Aorta (tissue), 5 donors: Measurements from ENCODE around the gene OSBPL3. TPM values are rescaled to one million over a fixed set of nuclear protein-coding genes. Genes with fewer than 3 reads are reported as not detected.

ENCODE experiments used
- ATAC-seq: fragments of 200-7000 bp; cut with Tn5 transposase; one replicate; pipeline ENCODE4 v1.9.1; 2022; ENCODE audit warnings: moderate library complexity; ENCODE audit not compliant: low FRiP score
- DNase-seq, 2 donors: peaks; one replicate each; pipeline ENCODE4 v3.0.0-alpha.2; 2020
- H3K27ac ChIP-seq, 2 donors: one replicate each; pipeline ENCODE4 v1.5.1; 2013; ENCODE audit warnings: low read length in 2 of 2, mild to moderate bottlenecking in 2 of 2, moderate library complexity in 2 of 2, control low read depth in 1 of 2, inconsistent platforms in 1 of 2, low read depth in 1 of 2
- H3K27me3 ChIP-seq, 2 donors: one replicate each; pipeline ENCODE4 v1.6.1; 2013; ENCODE audit warnings: control low read depth in 1 of 2, low read length in 1 of 2, mild to moderate bottlenecking in 1 of 2, moderate library complexity in 1 of 2; ENCODE audit not compliant: insufficient read depth in 2 of 2, control insufficient read depth in 1 of 2
- H3K36me3 ChIP-seq, 2 donors: one replicate each; pipeline ENCODE4 v1.6.1; 2013; ENCODE audit warnings: control low read depth in 1 of 2, low read length in 1 of 2, mild to moderate bottlenecking in 1 of 2; ENCODE audit not compliant: insufficient read depth in 2 of 2, control insufficient read depth in 1 of 2
- H3K4me1 ChIP-seq, 2 donors: one replicate each; pipeline ENCODE4 v1.6.1; 2013; ENCODE audit warnings: low read length in 2 of 2, control low read depth in 1 of 2, mild to moderate bottlenecking in 1 of 2, moderate library complexity in 1 of 2; ENCODE audit not compliant: insufficient read depth in 2 of 2, control insufficient read depth in 1 of 2
- H3K4me3 ChIP-seq, 2 donors: one replicate each; pipeline ENCODE4 v1.5.1; 2013; ENCODE audit warnings: low read length in 2 of 2, control low read depth in 1 of 2, mild to moderate bottlenecking in 1 of 2
- H3K9me3 ChIP-seq: one replicate; pipeline ENCODE4 v1.6.1; 2013; ENCODE audit warnings: mild to moderate bottlenecking, low read length; ENCODE audit not compliant: control insufficient read depth
- WGBS, 2 donors: extraction: QIAGEN DNeasy Blood & Tissue Kit; methylation state at CpG; one replicate each; pipeline ENCODE4 v1.1.7; 2013; 5-methylcytosine and 5-hydroxymethylcytosine counted together
- intact Hi-C, 2 donors: fragments of 100-400 bp; cut with DNase I; formaldehyde crosslinking; loops; one replicate each; pipeline versions ENCODE4 v1.14.2 to v1.15.0; 2022
- polyA plus RNA-seq, 2 donors: library from polyadenylated mRNA; stranded (reverse); fragments of 200-250 nt; gene quantifications; one replicate each; pipeline ENCODE4 v1.2.3, GENCODE V29; 2013
- total RNA-seq, 2 donors: library from RNA; stranded (reverse); fragmentation: NEBNext Ultra II Directional; extraction: Animal tissue kit (Norgen Biotek cat#: 25700); gene quantifications; one replicate each; pipeline ENCODE4 v1.2.1, GENCODE V29; 2021
- donor health status: healthy with polysubstance abuse.
- donor health status: Bipolar disorder and iron deficiency.
- donor health status: DM: no; HTN: no; CAD: no.
- donor health status: DM: no; HTN: no; CAD: no.
- donor health status: DM: yes; HTN: yes; CAD: no.

The OSBPL3 gene
- total and polyA plus RNA-seq, 4 donors, result 0.41 to 15.6 (median 5.6) TPM

GRCh38 chr7:24854866-24855265 is 125.1 kb downstream of the OSBPL3 start:
- Histone ChIP-seq H3K4me3 (no peak overlapping the region), H3K4me1 (no peaks in the 10 kb centered on the region), H3K27ac (no peak overlapping the region), H3K9me3 (no peaks in the 10 kb centered on the region), H3K36me3 (no peaks in the 10 kb centered on the region), H3K27me3 (peaks cover 0 to 1% of the 10 kb centered on the region in 2 donors)
- intact Hi-C loops, result no loop called here
- ATAC-seq (no peak), DNase-seq (no peak)
- 83 to 85% methylated on average over 3 of the region's 3 CpGs for WGBS, 2 donors

GRCh38 chr7:24851786-24852185 is 128.2 kb downstream of the OSBPL3 start:
- Histone ChIP-seq H3K4me1 (no peaks in the 10 kb centered on the region), H3K27ac (no peak overlapping the region), H3K27me3 (peaks cover 0 to 1% of the 10 kb centered on the region in 2 donors), H3K36me3 (no peaks in the 10 kb centered on the region), H3K9me3 (no peaks in the 10 kb centered on the region), H3K4me3 (no peak overlapping the region)
- ATAC-seq (no peak), DNase-seq (no peak)
- intact Hi-C loops, result no loop called here

GRCh38 chr7:24848878-24849277 is 131.1 kb downstream of the OSBPL3 start:
- intact Hi-C loops, result no loop called here
- Histone ChIP-seq H3K4me3 (no peak overlapping the region), H3K4me1 (no peaks in the 10 kb centered on the region), H3K27ac (no peak overlapping the region), H3K36me3 (no peaks in the 10 kb centered on the region), H3K27me3 (peaks cover 0 to 1% of the 10 kb centered on the region in 2 donors), H3K9me3 (no peaks in the 10 kb centered on the region)
- WGBS, 2 donors, result 89 to 90% methylated on average over 16 of the region's 16 CpGs
- ATAC-seq (no peak), DNase-seq (no peak)

GRCh38 chr7:24847754-24848153 is 132.2 kb downstream of the OSBPL3 start:
- H3K4me1 ChIP-seq, result no peaks in the 10 kb centered on the region
- ATAC-seq, result no peak
- H3K27ac ChIP-seq, result no peak overlapping the region
- no peaks in the 10 kb centered on the region for H3K36me3 ChIP-seq
- H3K27me3 ChIP-seq, result peaks cover 0 to 1% of the 10 kb centered on the region in 2 donors
- H3K4me3 ChIP-seq, result no peak overlapping the region
- no peak for DNase-seq
- no peaks in the 10 kb centered on the region for H3K9me3 ChIP-seq
- intact Hi-C loops, result no loop called here
- 96 to 97% methylated on average over 6 of the region's 6 CpGs for WGBS, 2 donors

GRCh38 chr7:24843821-24844434 is 136.1 kb downstream of the OSBPL3 start:
- H3K9me3 ChIP-seq, result no peaks in the 10 kb centered on the region
- DNase-seq (no peak), ATAC-seq (no peak)
- H3K27ac ChIP-seq, result no peak overlapping the region
- H3K4me3 ChIP-seq, result no peak overlapping the region
- intact Hi-C loops, result no loop called here
- WGBS, 2 donors, result 84 to 91% methylated on average over 5 of the region's 5 CpGs
- no peaks in the 10 kb centered on the region for H3K27me3 ChIP-seq
- H3K36me3 ChIP-seq, result no peaks in the 10 kb centered on the region
- H3K4me1 ChIP-seq, result no peaks in the 10 kb centered on the region

- Histone ChIP-seq H3K9me3 (no peaks in the 10 kb centered on the region), H3K36me3 (no peaks in the 10 kb centered on the region), H3K4me3 (no peak overlapping the region), H3K27ac (no peak overlapping the region), H3K4me1 (no peaks in the 10 kb centered on the region), H3K27me3 (no peaks in the 10 kb centered on the region)
- WGBS, 2 donors, result 81 to 82% methylated on average over 5 of the region's 5 CpGs
- DNase-seq, result no peak
- ATAC-seq, result no peak
- intact Hi-C loops, result no loop called here
Measured at GRCh38 chr7:24842449-24843241, 137.3 kb downstream of the OSBPL3 start.

GRCh38 chr7:24842029-24842428 is 137.9 kb downstream of the OSBPL3 start:
- Histone ChIP-seq H3K36me3 (no peaks in the 10 kb centered on the region), H3K4me3 (no peak overlapping the region), H3K9me3 (no peaks in the 10 kb centered on the region), H3K27me3 (no peaks in the 10 kb centered on the region), H3K4me1 (no peaks in the 10 kb centered on the region), H3K27ac (no peak overlapping the region)
- no peak for DNase-seq
- WGBS, 2 donors, result 54 to 57% methylated on average over 2 of the region's 2 CpGs
- intact Hi-C loops, result no loop called here
- no peak for ATAC-seq

- no peaks in the 10 kb centered on the region for H3K27me3 ChIP-seq
- no peaks in the 10 kb centered on the region for H3K9me3 ChIP-seq
- DNase-seq (no peak), ATAC-seq (no peak)
- H3K4me3 ChIP-seq, result no peak overlapping the region
- H3K27ac ChIP-seq, result no peak overlapping the region
- intact Hi-C loops, result no loop called here
- H3K4me1 ChIP-seq, result no peaks in the 10 kb centered on the region
- no peaks in the 10 kb centered on the region for H3K36me3 ChIP-seq
Measured at GRCh38 chr7:24840563-24840962, 139.4 kb downstream of the OSBPL3 start.

GRCh38 chr7:24836084-24836483 is 143.9 kb downstream of the OSBPL3 start:
- ATAC-seq (no peak), DNase-seq (no peak)
- Histone ChIP-seq H3K36me3 (no peaks in the 10 kb centered on the region), H3K4me3 (no peak overlapping the region), H3K27me3 (no peaks in the 10 kb centered on the region), H3K4me1 (no peaks in the 10 kb centered on the region), H3K9me3 (no peaks in the 10 kb centered on the region), H3K27ac (no peak overlapping the region)
- intact Hi-C loops, result loop anchor here in 1 of 2 donors (10.0 kb wide), 1 partner anchor 89 kb away; no protein-coding TSS in a partner anchor
- 86 to 92% methylated on average over 2 of the region's 2 CpGs for WGBS, 2 donors
